GM19467 (cell line): ENCODE data around the gene DIAPH1.
"Not testable (repeated sequence)": the region's sequence is repeated elsewhere in the genome, so short reads cannot be mapped to it uniquely, and the experiment has no call there.

Source experiments
- ATAC-seq: cut with Tn5 transposase; IDR thresholded peaks from one replicate; pipeline ENCODE4 v1.9.1; 2021; ENCODE audit warnings: mild to moderate bottlenecking, moderate library complexity; ENCODE audit not compliant: unreplicated experiment

The DIAPH1 gene

DNA sequence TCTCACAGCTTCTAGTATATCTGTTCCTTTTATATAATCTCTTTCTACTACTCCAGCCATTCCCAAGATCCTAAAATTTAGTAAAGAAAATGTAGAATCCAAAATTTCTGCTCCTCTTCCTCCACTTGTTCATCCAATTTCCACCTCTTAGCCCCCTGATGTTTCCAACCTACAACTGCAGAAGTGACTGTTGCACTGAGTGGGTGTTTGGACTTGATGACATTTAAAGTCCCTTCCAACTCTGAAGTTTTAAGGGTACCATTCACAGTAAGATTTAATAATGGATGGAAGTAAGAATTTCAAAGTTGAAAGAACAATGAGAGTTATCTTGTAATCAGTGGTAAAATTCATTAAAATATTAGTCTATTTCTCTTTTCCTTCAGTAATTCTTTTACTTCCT, 5.5 kb downstream of the DIAPH1 start:
- no peak for ATAC-seq

DNA sequence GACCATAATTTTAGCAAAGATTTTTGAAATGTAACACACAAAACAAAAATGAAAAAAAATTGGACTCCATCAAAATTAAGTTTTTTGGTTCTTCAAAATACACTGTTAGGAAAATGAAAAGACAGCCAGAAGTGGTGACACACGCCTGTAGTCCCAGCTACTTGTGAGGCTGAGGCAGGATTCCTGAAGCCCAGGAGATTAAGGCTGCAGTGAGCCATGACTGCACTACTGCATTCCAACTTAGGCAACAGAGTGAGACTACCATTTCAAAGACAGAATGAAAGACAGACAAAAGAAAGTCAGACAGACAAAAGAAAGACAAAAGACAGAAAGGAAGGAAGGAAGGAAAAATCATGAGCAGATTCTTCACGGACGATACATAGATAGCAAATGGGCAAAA, 7.5 kb downstream of the DIAPH1 start:
- ATAC-seq: no peak

DNA sequence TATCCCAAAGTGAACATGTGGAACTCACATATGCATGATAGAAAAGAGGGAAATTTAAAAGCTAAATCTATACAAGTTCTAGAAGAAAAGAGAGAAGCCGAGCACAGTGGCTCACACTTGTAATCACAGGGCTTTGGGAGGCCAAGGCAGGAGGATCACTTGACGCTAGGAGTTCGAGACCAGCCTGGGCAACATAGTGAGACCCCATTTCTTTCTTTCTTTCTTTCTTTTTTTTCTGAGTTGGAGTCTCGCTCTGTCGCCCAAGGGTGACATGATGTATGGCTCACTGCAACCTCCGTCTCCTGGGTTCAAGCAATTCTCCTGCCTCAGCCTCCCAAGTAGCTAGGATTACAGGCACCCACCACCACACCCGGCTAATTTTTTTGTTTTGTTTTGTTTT, 8.9 kb downstream of the DIAPH1 start:
- ATAC-seq: not testable (repeated sequence)

DNA sequence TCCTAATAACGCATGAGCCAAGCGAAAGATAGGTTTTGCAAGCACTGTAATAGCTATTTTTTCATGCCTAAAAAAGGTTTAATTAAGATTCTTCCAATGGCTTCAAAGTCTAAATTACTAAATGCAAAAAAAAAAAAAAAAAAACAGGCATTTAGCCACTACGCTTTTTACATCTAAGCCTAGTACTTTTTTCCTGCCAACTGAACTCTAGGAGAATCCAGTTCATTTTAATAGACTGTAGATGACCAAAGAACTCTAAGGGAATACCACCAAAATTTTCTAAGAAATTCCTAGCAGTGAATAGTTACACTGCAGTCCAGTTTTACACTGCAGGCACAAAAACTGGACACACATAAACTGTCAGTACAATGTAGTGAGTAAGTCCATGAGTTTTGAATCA, 9.8 kb downstream of the DIAPH1 start:
- no peak for ATAC-seq

DNA sequence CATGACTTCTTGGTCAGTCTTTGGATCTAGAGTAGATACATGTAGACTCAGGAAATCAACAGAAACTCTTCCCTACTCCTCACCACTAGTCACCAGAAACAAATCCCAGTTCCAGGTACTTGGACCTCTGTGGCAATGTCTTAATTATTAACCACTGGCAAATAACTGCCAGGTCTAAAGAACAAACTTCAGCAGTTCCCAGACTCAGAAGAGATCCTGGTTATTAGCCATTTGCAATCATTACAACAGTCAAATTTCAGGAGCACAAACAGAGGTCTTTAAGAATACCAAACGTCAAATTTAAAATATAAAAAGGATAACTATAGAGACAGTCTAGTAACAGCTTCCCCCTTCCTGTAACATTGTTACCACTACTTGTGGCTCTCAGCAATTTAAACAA, 10.2 kb downstream of the DIAPH1 start:
- no peak for ATAC-seq

DNA sequence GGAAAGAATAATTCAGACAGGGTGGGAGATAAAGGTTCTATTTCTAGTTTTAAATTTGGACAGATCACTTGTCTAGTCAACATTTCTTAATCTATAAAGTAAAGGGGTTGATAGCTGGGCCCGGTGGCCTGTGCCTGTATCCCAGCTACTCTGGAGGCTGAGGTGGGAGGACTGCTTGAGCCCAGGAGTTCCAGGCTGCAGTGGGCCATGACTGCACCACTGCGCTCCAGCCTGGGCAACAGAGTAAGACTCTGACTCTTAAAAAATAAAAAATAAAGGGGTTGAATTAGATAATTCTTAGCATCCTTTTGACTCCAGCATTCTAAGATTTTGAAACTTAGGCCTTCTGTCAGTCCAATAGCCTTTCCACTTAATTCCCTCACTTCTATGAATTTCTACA, 10.8 kb downstream of the DIAPH1 start:
- no peak for ATAC-seq

DNA sequence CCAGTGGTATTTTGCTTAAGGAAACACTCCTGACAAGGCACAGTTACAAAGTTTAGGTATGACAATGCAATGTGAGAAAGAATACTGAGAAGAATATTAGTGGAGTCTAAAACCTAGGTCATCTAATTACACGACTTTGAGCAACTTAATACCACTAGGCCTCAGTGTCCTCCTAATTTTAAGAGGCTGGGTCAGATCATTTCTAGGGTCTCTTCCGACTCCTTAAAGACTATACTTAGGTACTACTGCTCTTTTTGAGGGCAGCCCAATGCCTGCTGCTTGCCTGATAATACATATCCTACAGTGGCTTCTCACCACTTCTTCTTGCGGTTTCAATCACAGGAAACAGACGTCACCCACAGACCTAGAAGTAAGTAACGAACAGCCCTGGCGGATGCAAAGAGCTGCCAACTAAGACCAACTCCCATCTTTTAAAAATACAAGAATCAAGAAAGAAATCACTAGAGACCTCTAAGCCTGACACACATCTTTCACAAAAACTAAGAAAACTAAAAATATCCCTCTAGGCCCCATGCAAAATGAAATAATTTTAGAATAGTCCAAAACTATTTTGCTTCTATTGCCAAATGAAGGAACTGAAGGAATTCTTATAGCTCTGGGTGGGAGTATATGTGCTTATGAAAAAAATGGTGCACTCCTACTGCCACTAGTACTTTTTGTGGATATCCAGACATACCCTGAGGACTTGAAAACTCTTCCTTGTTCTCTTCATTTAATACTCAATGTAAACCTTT, 13.1 kb downstream of the DIAPH1 start:
- ATAC-seq: peak; percentile 97

DNA sequence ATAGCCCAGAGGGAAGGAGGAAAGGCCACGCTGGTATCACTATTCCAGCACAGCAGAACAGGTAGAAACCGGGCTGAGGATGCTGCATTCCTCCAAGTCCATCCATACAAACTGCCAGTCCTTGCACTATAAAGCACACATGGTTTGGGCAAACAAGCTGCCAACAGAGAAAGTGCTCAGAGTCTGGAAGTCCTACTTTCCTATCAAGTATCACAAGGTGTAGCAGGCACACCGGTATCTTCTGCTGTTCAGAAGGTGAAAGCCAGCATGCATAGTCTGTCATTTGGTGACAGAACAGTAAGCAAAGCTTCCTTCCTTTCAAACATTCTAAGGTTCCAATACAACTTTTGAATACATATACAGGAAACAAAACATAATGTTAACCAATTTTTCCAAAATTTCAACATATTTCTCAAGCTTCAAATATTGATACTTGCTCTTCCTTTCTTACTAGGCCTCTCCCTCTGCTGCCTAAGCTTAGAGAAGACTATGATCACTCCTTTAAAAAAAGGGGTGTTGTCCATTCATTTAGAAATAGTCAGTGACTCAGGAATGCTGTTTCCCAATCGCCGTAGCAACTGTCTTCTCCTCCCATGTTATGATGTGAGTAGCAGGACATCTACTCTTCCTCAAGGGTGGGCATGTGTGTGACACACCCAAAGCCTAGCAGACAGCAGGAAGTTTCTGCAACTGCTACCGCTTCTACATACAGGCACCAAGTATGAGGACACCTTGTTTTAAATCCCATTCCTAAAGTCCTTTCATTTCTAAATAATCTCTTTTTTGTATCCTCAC, 14.7 kb downstream of the DIAPH1 start:
- ATAC-seq: no peak

DNA sequence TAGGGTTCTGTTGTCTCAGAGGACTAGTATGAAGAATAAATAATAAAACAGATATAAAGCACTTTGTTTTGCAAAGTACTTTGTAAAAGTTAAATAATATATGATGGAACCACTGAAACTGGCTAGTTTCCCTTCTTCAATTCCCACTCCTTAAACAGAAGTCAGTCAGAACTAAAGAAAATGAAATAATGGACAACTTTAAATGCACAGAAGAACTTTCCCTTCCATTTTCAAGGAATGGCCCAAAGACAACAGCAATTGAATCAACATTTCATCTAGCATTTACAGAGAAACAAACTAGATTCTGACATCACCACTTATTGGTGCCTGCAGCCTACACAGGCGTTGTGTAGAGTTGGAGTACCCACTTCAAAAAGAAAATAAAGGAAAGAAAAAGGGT, 16.2 kb downstream of the DIAPH1 start:
- no peak for ATAC-seq

DNA sequence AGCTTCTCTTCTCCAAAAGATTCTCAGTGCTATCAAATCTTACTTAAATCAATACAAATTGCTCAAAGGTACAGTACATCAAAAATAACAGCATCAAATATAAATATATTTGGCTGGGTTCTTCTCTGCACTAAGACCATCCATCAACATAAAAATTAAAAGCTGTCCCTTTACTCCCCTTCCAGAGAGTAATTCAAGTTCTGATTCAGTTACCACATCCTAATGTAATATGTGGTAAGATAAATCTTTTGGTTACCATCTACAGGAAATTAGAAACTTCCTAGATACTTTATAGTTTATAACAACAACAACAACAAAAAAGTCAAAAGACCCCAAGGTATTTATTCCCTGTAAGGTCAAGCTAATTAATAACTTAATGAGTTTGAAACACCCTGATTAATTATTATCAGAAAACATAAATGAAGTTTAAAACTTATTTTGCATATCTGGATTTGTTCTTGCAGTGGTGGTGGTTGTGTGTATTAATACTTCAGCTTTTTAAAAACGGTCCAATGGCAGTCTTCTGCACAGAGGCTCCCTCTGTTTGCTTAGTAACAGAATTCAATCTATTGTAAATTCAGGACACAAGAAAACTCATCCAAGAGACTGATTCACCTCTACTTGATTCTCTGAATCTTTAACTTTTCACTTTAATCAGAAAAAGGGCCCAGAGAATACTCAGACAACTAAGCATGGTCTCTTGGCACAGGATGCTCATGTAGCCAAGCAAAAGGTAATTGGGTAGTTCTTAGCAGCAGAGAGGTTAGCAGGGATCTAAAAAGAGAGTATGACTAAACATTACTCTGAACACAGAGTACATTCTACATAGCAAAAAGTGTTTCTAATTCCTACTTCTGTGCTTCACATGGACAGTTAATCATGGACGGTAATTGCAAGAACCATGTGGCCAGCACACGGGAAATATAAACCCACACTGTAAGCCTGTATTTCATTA, 20.1 kb downstream of the DIAPH1 start:
- ATAC-seq: no peak

DNA sequence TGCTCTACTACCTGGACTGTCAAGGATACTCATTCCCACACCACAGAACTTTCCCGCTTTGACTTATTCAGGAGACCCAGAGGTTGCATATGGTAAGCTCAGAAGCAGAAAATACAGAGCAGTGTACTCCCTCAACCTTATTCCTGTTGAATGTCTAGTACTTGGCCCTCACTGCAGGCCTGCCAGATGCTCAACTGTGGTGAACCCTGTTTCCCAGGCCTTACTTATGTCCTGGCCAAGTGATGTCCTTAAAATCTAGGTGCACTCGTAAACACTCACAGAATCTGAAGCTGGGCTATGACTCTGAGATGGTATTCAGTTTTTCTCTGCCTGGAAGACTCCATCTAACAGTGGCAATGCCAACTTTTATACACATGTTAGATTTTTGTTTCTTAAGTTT, 21.0 kb downstream of the DIAPH1 start:
- no peak for ATAC-seq

DNA sequence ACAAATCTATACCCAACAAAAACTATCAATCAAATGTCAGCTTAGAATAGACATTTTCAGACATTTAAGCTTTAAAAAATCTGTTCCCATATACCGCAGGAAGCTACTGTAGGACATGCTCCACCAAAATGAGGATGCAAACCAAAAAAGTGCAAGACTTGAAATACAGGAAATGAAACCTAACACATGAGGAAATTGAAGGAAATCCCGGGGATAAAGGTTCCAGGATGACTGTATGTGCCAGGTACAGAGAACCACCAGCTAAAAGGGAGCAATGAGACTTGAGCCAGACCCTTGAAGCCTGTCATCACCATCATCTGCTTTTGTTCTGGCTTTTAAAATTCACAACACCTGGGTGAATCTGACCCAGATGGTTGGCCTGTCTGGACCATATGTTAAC, 21.4 kb downstream of the DIAPH1 start:
- no peak for ATAC-seq

DNA sequence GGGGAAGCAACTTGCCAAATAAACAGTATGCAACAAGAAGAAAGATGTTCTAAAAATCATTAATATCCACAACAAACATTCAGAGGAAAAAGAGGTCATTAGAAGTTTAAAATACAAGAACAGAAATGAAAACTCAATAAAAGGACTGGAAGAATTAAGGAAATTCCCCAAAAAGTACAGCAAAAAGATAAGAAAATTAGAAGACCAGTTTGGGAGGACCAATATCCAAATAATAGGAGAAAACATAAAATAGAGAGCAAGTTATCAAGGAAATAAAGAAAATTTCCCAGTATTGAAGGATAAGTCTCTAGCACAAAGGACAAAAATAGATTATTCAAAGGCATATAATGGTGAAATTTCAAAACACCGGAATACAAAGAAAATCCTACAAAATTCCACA, 21.9 kb downstream of the DIAPH1 start:
- no peak for ATAC-seq

DNA sequence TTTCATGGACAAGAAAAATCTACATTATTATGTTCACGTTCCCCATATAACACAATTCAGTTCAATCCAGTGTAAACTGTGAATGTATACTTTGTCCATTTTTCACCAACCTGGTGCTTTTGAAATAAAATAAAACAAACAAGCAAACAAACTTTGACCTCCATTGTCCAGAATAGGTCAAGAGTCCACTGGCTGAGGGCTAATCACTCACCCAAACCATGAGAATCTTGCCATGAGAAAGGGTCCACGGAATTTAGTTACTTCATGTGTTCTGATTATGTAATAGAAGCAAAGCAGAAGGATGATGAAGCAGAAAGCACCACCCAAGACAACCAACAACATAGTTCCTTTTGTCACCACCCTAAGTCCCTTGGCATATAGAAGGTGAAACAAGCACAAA, 28.7 kb downstream of the DIAPH1 start:
- ATAC-seq: no peak

DNA sequence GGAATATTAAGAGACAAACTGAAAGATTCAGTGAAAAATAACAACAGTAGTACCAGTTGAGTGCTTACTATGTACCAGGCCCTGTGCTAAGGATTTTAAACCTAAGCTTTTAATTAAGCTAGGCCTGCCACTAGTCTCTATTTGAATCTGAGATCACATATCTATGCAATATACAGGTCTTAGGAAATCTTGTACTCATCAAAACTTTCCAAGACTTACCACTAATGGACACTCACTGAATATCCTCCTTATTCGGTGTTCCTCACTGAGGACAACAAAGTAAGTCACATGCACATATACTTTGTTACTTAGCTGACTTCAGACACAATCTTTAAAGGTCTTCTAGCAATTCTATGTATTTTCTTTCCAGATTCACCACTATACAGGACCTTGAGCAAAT, 32.6 kb downstream of the DIAPH1 start:
- ATAC-seq: no peak

DNA sequence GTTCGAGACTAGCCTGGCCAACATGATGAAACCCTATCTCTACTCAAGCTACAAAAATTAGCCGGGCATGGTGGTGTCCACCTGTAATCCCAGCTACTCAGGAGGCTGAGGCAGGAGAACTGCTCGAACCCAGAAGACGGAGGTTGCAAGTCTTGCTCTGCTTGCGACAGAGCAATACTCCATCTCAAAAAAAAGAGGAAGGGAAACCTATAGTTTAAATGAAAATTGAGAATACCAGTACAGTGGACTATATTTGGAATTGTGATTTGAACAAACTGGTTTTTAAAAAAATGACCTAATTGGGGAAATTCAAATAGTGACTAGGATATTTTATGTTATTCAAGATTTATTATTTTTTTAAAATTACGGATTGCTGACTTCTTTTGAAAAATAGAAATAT, 33.2 kb downstream of the DIAPH1 start:
- no peak for ATAC-seq

DNA sequence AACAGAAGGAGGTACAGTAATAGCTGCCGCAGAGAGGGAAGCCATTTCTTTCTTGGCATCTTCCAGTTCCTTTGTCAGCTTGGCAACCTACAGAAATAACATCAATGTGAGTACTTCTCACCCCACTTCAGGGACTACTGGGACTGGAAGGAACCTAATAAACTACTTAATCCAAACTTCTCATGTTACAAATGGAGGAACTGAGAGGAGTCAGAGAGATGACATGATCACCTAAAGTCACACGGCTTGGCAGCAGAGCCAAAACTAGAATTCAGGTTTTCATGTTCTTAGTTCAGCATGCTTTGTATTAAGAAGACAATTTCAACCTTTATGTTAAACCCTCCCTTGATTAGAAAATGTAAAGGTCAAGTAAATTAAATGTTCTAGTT, 44.7 kb downstream of the DIAPH1 start:
- no peak for ATAC-seq

DNA sequence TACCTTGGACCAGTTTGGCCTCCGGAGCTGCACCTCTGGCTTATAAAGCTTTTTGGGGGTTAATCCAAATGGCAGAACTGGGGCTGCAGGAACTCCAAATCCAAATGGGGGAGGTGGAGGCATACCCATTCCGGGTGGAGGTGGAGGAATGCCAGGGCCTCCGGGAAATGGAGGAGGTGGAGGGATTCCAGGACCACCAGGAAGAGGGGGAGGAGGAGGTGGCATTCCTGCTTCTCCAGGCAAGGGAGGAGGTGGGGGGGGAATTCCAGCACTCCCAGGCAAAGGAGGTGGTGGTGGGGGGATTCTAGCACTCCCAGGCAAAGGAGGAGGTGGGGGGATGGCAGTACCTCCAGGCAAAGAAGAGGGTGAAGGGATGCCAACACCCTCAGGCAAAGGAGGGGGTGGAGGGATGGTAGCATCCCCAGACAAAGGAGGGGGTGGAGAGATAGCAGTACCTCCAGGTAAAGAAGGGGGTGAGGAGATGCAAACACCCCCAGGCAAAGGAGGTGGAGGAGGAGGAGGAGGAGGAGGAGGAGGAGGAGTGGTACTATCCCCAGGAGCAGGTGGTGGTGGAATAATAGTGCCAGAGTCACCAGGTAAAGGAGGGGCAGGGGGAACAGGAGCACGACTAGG, 45.2 kb downstream of the DIAPH1 start:
- no peak for ATAC-seq

DNA sequence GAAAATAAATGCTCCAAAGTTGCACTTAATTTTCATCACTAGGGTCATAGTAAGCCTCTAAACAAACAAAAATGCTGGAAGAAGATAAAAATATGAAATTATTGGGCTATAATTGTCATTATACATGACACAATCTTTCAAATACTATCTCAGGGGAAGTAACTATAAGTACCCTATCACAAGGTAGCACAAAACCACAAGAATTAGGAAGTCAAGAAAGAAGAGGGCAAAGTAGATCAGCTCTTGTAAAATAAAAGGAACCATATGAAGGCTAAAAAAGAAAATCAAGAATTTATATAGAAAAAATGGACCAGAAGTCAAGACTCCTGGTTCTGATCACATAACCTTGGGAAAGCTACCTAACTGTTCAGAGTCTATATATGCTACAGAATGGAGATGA, 48.1 kb downstream of the DIAPH1 start:
- no peak for ATAC-seq

DNA sequence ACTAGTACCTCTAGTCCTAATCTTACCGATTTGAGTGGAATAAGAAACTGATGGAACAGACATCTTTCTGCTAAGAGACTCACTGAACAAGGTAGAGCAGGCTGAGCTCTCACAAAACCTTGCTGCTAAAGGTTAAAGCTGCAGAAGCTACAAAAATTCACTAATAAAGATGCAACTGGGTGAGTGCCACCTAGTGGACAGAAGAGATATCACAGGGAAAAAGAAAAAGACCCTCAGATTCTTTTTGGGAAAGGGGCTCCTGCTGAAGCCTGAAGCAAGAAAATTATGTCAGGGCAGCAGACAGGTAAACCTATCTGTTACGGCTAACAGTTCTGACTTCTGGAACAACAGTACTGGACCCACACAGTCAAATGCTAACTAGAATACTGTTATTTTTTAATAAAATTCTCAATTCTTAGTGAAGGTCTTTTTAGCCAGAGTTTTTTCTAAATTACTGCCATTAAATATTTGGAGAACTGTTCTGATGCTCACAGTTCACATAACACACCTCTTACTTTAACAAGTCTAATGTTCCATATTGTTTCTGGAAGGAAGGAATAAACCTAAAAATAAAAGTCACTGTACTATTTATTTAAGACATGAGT, 51.2 kb downstream of the DIAPH1 start:
- ATAC-seq: no peak
